ENCODE data around the gene NEDD8. TPM values are rescaled to one million over a fixed set of nuclear protein-coding genes. Genes with fewer than 3 reads are reported as not detected.
"Not testable (repeated sequence)": the region's sequence is repeated elsewhere in the genome, so short reads cannot be mapped to it uniquely, and the experiment has no call there.

The NEDD8 gene
- total RNA-seq, 2 experiments from 2014 or later, result 190 to 197 TPM

- peak; percentile 39 for DNase-seq
- H3K4me3 Mint-ChIP-seq, result peak within 1 kb of the TSS; percentile 81
- H3K4me1 Mint-ChIP-seq, result peaks cover 62% of the 10 kb centered on the region
- no peaks in the 10 kb centered on the region for H3K27me3 Mint-ChIP-seq
- CTCF ChIA-PET, result interaction anchor here (0.7 to 3.8 kb wide), 6 partner anchors 9 to 672 kb away, joined by 4 to 23 read pairs (median 6); partner anchors contain the start of genes CIDEB and TINF2
- no peaks in the 10 kb centered on the region for H3K9me3 Mint-ChIP-seq
- POLR2A ChIA-PET, result interaction anchor here (0.6 to 9.7 kb wide), 16 partner anchors 9 to 197 kb away, joined by 3 to 136 read pairs (median 4); partner anchors contain the start of genes CHMP4A, DCAF11, DHRS1 and IRF9
- peaks cover 47% of the 10 kb centered on the region for H3K36me3 Mint-ChIP-seq (ENCODE audit: low read depth)
- peak within 1 kb of the TSS; percentile 83 for H3K27ac Mint-ChIP-seq
These were observed 724 bp upstream of the NEDD8 start, which contains the start of gene GMPR2 for GRCh38 chr14:24232645-24233537. GMPR2 (plus strand) TSS chr14:24232929; CDS start chr14:24233254, 325 bp downstream.

- DNase-seq, result peak; percentile 48
- Mint-ChIP-seq H3K27me3 (no peaks in the 10 kb centered on the region), H3K36me3 (ENCODE audit: low read depth) (peaks cover 39% of the 10 kb centered on the region), H3K27ac (peak overlapping the region; percentile 83), H3K4me1 (peaks cover 61% of the 10 kb centered on the region), H3K4me3 (peak overlapping the region; percentile 81), H3K9me3 (no peaks in the 10 kb centered on the region)
- ChIA-PET POLR2A (interaction anchor here (0.6 to 9.7 kb wide), 6 partner anchors 11 to 117 kb away, joined by 3 to 136 read pairs (median 4); partner anchors contain the start of genes CHMP4A, DCAF11, IPO4 and MDP1), CTCF (interaction anchor here (0.7 to 1.6 kb wide), 5 partner anchors 12 to 76 kb away, joined by 3 to 6 read pairs (median 4); partner anchors contain the start of genes CHMP4A, CIDEB and MDP1)
These were observed 675 bp downstream of the NEDD8 start for GRCh38 chr14:24231263-24232120.

GRCh38 chr14:24228902-24229301 is 3.3 kb downstream of the NEDD8 start:
- H3K27me3 Mint-ChIP-seq, result no peaks in the 10 kb centered on the region
- H3K4me1 Mint-ChIP-seq, result peaks cover 44% of the 10 kb centered on the region

GRCh38 chr14:24226473-24226872 is 5.7 kb downstream of the NEDD8 start:
- H3K27ac Mint-ChIP-seq, result no peak overlapping the region
- POLR2A ChIA-PET, result no interaction called here
- H3K4me3 Mint-ChIP-seq, result no peak overlapping the region
- no peaks in the 10 kb centered on the region for H3K27me3 Mint-ChIP-seq
- peaks cover 38% of the 10 kb centered on the region for H3K4me1 Mint-ChIP-seq
- H3K36me3 Mint-ChIP-seq (ENCODE audit: low read depth), result peaks cover 19% of the 10 kb centered on the region
- no peaks in the 10 kb centered on the region for H3K9me3 Mint-ChIP-seq
- no peak for DNase-seq
- CTCF ChIA-PET, result interaction anchor here (2.3 to 2.7 kb wide), 3 partner anchors 11 to 82 kb away, joined by 10 to 13 read pairs (median 12); partner anchors contain the start of genes CIDEB, MDP1 and TINF2

More at GRCh38 chr14:24228902-24229301, 3.3 kb downstream of the NEDD8 start:
- peaks cover 22% of the 10 kb centered on the region for H3K36me3 Mint-ChIP-seq (ENCODE audit: low read depth)
- no peaks in the 10 kb centered on the region for H3K9me3 Mint-ChIP-seq
- ChIA-PET CTCF (interaction anchor here (0.9 to 2.7 kb wide), 6 partner anchors 10 to 79 kb away, joined by 3 to 13 read pairs (median 8); partner anchors contain the start of genes CIDEB, MDP1, RABGGTA and TINF2), POLR2A (interaction anchor here (1.1 to 2.1 kb wide), 5 partner anchors 13 to 201 kb away, joined by 3 to 8 read pairs (median 7); partner anchors contain the start of genes CBLN3, CHMP4A, KHNYN and MDP1)
- H3K27ac Mint-ChIP-seq, result no peak overlapping the region
- no peak for DNase-seq
- H3K4me3 Mint-ChIP-seq, result no peak overlapping the region

- no peaks in the 10 kb centered on the region for H3K27me3 Mint-ChIP-seq
- no peak for DNase-seq
- peaks cover 17% of the 10 kb centered on the region for H3K36me3 Mint-ChIP-seq (ENCODE audit: low read depth)
- peaks cover 29% of the 10 kb centered on the region for H3K4me1 Mint-ChIP-seq
- ChIA-PET POLR2A (interaction anchor here (0.9 to 1.4 kb wide), 4 partner anchors 9 to 110 kb away, joined by 3 to 4 read pairs (median 3); partner anchors contain the start of genes DCAF11, MDP1, NRL and TINF2), CTCF (interaction anchor here (1.4 to 1.6 kb wide), 2 partner anchors 9 to 18 kb away, joined by 4 to 8 read pairs; partner anchors contain the start of genes MDP1 and TINF2)
- H3K4me3 Mint-ChIP-seq, result no peak overlapping the region
- H3K9me3 Mint-ChIP-seq, result no peaks in the 10 kb centered on the region
- H3K27ac Mint-ChIP-seq, result peak overlapping the region; percentile 19
These were observed 7.5 kb downstream of the NEDD8 start for GRCh38 chr14:24224618-24225071.

GRCh38 chr14:24222987-24223386 is 9.2 kb downstream of the NEDD8 start:
- DNase-seq, CTCF ChIA-PET, H3K4me3 Mint-ChIP-seq, H3K9me3 Mint-ChIP-seq, H3K27ac Mint-ChIP-seq, H3K27me3 Mint-ChIP-seq: not testable (repeated sequence)
- Mint-ChIP-seq H3K4me1 (peaks cover 28% of the 10 kb centered on the region), H3K36me3 (ENCODE audit: low read depth) (peaks cover 22% of the 10 kb centered on the region)
- POLR2A ChIA-PET, result interaction anchor here (1.2 kb wide), 1 partner anchor 10 kb away, joined by 3 read pairs; the partner anchor contains the start of gene GMPR2

GRCh38 chr14:24219521-24219920 is 12.6 kb downstream of the NEDD8 start:
- Mint-ChIP-seq H3K9me3 (no peaks in the 10 kb centered on the region), H3K4me3 (no peak overlapping the region), H3K4me1 (peaks cover 32% of the 10 kb centered on the region), H3K27ac (no peak overlapping the region), H3K27me3 (no peaks in the 10 kb centered on the region), H3K36me3 (ENCODE audit: low read depth) (peaks cover 18% of the 10 kb centered on the region)
- DNase-seq, result no peak
- CTCF ChIA-PET, result interaction anchor here (0.6 to 2.4 kb wide), 15 partner anchors 9 to 608 kb away, joined by 3 to 11 read pairs (median 4); partner anchors contain the start of genes CIDEB, IRF9, LTB4R and TINF2
- POLR2A ChIA-PET, result interaction anchor here (0.7 to 1.4 kb wide), 6 partner anchors 12 to 52 kb away, joined by 3 to 5 read pairs (median 4); partner anchors contain the start of genes GMPR2, RABGGTA and TINF2

GRCh38 chr14:24219080-24219479 is 13.1 kb downstream of the NEDD8 start:
- POLR2A ChIA-PET, result interaction anchor here (1.2 to 1.3 kb wide), 2 partner anchors 14 to 22 kb away, joined by 3 to 5 read pairs; partner anchors contain the start of gene GMPR2
- CTCF ChIA-PET, result interaction anchor here (0.6 to 2.4 kb wide), 11 partner anchors 9 to 398 kb away, joined by 3 to 11 read pairs (median 5); partner anchors contain the start of genes CIDEB, IRF9, LTB4R and TINF2
- no peak overlapping the region for H3K27ac Mint-ChIP-seq
- H3K4me1 Mint-ChIP-seq, result peaks cover 35% of the 10 kb centered on the region
- H3K27me3 Mint-ChIP-seq, result no peaks in the 10 kb centered on the region
- no peak for DNase-seq
- no peaks in the 10 kb centered on the region for H3K9me3 Mint-ChIP-seq
- peaks cover 19% of the 10 kb centered on the region for H3K36me3 Mint-ChIP-seq (ENCODE audit: low read depth)
- H3K4me3 Mint-ChIP-seq, result no peak overlapping the region

- H3K9me3 Mint-ChIP-seq, result not testable (repeated sequence)
These were observed 15.3 kb downstream of the NEDD8 start for GRCh38 chr14:24216876-24217275.

GRCh38 chr14:24216345-24216699 is 15.8 kb downstream of the NEDD8 start:
- Mint-ChIP-seq H3K27ac (peak overlapping the region; percentile 95), H3K36me3 (ENCODE audit: low read depth) (peaks cover 37% of the 10 kb centered on the region), H3K4me3 (peak overlapping the region; percentile 88), H3K27me3 (no peaks in the 10 kb centered on the region), H3K9me3 (no peaks in the 10 kb centered on the region), H3K4me1 (peaks cover 58% of the 10 kb centered on the region)
- no peak for DNase-seq
- ChIA-PET CTCF (interaction anchor here (1.0 to 3.4 kb wide), 22 partner anchors 9 to 220 kb away, joined by 3 to 33 read pairs (median 8); partner anchors contain the start of genes CIDEB, DCAF11, IPO4 and IRF9), POLR2A (interaction anchor here (0.7 to 14.0 kb wide), 29 partner anchors 8 to 216 kb away, joined by 3 to 186 read pairs (median 5); partner anchors contain the start of genes CARMIL3, CIDEB, DCAF11 and DHRS1)

More at GRCh38 chr14:24216876-24217275, 15.3 kb downstream of the NEDD8 start:
- POLR2A ChIA-PET, result interaction anchor here (0.8 to 14.0 kb wide), 7 partner anchors 19 to 95 kb away, joined by 3 to 186 read pairs (median 22); partner anchors contain the start of genes GMPR2, IRF9, NEDD8 and TINF2
- peaks cover 32% of the 10 kb centered on the region for H3K36me3 Mint-ChIP-seq (ENCODE audit: low read depth)
- not testable (repeated sequence) for H3K27me3 Mint-ChIP-seq, DNase-seq, H3K4me3 Mint-ChIP-seq
- H3K4me1 Mint-ChIP-seq, result peaks cover 52% of the 10 kb centered on the region
- CTCF ChIA-PET, result interaction anchor here (1.3 to 3.4 kb wide), 8 partner anchors 9 to 215 kb away, joined by 3 to 19 read pairs (median 12); partner anchors contain the start of genes CIDEB and RABGGTA
- peak overlapping the region; percentile 95 for H3K27ac Mint-ChIP-seq

All from activated CD4-positive, alpha-beta memory T cell treated with anti-CD3 and anti-CD28 coated beads, Interleukin-2, amount 10 ng/mL, durations not matched to agents 7 days and 5 days (primary cell).